HG02642 (cell line): Measurements from ENCODE around the gene KDM8.
"Not testable (repeated sequence)": the region's sequence is repeated elsewhere in the genome, so short reads cannot be mapped to it uniquely, and the experiment has no call there.

Experiments used
- ATAC-seq: cut with Tn5 transposase; IDR thresholded peaks from one replicate; pipeline ENCODE4 v1.9.1; 2021; ENCODE audit warnings: mild to moderate bottlenecking; ENCODE audit not compliant: unreplicated experiment, poor library complexity

Gene KDM8

GRCh38 chr16:27240948-27241531 lies 37.7 kb downstream of the KDM8 start:
- ATAC-seq = no peak

DNA sequence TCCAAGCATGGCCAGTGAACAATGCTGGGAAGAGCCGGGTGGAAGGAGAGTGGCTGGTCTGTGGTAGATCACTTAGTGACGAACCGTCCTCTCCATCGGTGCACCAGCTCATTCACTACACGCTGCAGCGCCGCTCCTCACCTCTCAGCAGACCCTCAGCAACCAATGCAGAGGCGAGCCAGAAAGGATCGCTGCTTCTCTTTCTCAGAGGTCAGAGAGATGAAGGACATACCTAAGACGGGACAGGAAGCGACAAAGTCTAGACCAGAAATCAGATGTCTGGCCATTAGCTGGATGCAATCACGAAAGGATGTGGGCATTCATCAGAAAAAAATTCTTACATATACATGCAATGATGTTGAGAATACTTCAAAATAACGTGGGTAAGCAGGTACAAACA lies 38.3 kb downstream of the KDM8 start:
- no peak for ATAC-seq

DNA sequence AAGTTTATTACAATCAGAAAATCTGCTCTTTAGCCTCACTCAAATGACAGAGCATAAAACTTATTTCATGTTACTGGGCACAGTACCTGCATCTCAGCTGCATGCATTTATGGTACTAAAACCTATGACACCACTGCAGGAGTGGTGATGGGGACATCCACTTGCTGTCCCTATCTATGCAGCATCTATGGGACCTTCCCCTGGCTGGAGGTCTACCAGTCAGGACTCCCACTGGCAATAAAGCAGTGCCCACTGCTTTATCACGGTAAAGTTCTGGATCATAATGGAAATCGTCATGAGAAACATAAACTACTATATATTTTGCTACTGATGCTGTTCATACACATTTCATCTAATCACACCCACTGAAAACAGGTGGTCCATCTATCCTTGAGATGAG lies 39.1 kb downstream of the KDM8 start:
- no peak for ATAC-seq

DNA sequence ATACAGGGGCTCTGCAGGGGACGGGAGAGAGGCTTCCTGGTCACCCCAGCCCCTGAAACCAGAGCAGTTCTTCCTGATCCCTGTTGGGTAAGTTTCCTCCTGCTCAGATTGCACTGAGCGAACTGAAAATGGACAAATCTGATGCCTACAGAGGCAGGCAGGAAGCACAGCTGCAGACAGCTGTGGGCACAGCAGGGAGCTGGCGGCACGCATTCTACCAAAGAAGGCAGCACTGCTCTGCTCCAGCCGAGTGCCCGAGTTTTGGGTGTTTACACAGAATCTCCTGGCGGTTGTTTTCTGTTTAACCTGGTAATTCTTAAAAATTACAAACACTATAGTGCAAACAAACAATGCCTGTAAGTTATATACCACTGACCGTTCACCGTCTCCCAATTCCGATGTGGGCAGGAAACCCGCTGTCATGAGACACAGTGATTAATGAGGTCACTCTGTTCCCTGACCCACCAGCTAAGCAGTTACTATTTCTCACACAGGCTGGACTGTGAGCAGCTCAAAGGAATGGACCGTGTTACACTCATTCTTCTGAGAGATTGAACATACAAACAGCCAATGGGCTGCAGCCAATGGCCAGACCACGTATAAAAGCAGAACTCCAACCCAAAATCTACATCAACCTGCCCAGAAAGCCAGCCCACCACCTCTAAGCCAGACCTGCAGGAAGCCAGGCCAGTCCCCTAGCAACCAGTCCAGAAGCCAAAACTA lies 39.7 kb downstream of the KDM8 start:
- ATAC-seq = no peak

DNA sequence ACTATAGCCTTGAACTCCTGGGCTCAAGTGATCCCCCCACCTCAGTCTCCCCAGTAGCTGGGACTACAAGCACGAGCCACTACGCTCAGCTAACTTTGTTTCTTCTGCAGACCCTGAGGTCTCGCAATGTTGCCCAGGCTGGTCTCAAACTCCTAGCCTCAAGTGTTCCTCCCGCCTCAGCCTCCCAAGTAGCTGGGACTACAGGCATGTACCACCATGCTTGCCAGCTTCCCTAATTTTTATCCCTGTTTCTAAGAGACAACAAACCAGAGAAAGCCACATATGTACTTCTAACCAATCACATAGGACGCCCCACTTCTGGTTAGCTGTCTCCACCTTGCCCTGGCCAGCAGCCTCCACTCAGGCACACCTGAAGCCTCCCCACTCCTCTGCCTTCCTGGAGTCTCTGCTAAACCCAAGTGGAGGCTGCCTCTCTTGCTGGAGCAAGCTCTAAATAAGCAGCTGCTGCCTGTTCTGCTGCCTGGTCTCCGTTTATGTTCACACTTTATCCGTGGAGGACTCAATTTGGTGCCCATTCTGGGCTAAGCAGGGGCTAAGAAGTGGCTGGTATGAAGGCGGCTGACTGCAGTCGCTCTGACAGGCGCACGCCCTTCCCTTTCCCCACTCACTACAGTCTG lies 40.5 kb downstream of the KDM8 start:
- no peak for ATAC-seq

- ATAC-seq = no peak
Observed at GRCh38 chr16:27244363-27244755, 41.0 kb downstream of the KDM8 start.

DNA sequence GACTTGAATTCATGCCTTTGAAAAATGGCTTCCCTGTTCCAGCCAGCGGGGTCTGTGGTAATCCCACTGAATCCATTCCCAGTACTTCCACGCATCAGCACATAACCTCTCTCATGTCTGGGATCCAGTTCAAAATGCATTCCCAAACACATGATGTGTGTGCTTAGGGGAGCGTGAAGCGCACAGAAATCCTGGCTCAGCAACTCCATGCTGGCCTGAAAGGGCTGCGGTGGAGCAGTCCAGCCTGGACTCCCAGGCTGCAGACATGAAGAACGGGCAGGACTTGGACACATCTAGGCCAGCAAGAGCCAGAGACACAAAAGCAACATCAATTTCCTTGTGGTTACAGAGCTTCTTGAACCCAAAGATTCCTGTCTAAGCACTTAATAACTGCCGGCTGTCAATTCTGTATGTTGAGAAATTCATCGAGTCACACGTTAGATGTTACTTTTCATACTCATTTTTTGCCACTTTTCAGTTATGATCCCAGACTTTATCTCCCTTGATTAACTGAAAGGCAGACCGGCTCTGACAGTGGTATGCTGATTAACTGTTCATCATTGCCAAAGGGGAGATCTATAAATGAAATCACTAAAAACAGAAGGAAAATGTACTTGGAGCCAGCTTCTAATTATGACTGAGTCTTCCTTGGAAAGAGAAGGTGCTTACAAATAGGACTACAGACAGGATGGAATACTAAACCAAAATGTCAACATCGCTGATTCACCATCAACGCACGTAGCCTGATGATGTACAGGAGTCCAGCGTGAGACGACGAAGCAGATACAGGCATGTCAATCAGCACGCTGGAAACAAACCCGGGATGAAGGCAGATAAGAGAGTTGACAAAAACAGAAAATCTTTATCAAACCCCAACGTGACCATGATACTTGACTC lies 42.2 kb downstream of the KDM8 start:
- ATAC-seq = no peak

GRCh38 chr16:27246439-27246838 lies 43.1 kb downstream of the KDM8 start:
- no peak for ATAC-seq

GRCh38 chr16:27247076-27247475 lies 43.8 kb downstream of the KDM8 start:
- ATAC-seq = not testable (repeated sequence)

GRCh38 chr16:27248036-27248435 lies 44.7 kb downstream of the KDM8 start:
- ATAC-seq = no peak

DNA sequence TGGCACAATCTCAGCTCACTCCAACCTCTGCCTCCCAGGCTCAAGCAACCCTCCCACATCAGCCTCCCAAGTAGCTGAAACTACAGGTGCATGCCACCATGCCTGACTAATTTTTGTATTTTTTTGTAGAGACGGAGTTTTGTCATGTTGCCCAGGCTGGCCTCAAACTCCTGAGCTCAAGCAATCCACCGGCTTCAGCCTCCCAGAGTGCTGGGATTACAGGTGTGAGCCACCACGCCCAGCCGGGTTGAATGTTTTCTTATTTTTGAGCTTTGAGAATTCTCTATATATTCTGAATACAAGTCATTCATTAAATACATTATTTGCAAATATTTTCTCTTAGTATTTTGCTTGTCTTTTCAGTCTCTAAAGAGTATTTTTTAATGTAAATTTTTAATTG lies 45.6 kb downstream of the KDM8 start:
- not testable (repeated sequence) for ATAC-seq

- no peak for ATAC-seq
Observed at GRCh38 chr16:27251541-27252205, 48.3 kb downstream of the KDM8 start.

GRCh38 chr16:27252206-27252585 lies 48.9 kb downstream of the KDM8 start:
- no peak for ATAC-seq

DNA sequence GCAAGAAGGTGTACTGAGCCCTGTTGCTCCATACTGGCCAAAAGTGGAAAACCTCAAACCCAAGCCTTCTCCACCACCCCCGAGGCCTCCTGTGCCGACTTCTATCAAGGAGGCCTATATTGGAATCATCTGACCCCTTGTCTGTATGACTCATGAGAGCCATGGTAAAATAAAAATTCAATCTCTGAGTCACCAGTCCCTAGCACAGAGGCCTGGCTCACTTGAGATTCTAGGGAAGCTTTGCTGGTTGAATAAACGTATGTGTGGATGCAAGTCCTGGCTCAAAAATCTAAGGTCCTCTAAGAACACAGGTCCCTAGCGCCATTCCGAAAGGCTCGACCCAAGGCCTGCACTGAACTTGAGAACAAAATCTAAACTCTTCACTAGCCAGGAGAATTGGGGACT lies 50.2 kb downstream of the KDM8 start:
- ATAC-seq = no peak

DNA sequence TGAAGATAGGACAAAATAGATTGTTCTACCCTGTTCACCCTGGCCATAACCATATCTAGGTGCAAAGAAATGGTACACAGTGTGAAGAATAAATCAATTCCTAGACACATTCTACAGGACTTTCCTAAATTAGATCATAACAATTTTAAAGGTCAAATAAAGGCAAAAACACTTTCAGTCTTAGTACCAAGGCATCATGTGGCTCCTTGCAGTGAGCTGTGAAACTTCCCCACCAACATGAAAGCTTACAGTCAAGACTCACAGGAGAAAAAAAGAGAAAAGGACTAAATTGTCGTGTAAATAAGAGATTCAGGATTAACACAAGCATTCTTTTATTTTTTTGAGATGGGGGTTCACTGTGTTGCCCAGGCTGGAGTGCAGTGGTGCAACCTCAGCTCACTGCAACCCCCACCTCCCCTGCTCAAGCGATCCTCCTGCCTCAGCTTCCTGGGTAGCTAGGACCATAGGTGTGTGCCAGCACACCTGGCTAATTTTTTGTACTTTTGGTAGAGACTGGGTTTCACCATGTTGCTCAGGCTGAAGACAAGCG lies 51.0 kb downstream of the KDM8 start:
- ATAC-seq = peak; percentile 71

DNA sequence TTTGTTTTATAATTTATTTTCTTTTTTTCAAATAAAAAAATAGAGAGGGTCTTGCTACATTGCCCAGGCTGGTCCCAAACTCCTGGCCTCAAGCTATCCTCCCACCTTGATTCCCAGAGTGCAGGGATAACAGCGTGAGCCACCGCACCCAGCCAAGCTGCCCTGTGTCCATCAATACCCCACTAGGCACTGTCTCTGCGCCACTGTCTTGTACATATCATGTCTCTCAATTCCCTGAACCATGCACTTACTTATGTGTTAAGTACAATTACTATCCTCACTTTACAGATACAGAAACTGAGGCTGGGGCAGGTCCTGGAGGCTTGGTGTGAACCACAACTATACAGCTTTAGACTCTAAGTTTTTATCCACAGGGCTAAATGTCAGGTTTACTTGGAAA lies 53.5 kb downstream of the KDM8 start:
- no peak for ATAC-seq

GRCh38 chr16:27257271-27257670 lies 53.9 kb downstream of the KDM8 start:
- no peak for ATAC-seq

GRCh38 chr16:27258241-27258734 lies 55.0 kb downstream of the KDM8 start:
- no peak for ATAC-seq

DNA sequence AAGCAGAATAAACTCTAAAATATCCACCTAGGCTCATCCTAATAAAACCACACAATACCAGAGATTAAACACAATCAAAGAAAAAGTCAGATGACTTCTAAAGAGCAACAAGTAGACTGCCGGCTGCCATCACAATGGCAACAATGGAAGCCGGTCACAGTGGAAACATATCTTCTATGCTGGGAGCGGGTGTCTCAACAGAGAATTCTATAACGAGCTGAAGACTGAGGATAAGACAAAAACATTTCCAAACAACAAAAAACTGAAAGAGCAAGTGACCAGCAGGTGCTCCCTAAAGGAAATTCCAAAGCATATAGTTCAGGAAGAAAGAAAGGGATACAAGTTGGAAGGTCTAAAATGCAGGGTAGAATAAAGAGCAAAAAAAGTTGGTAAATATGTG lies 56.4 kb downstream of the KDM8 start:
- no peak for ATAC-seq

- ATAC-seq = not testable (repeated sequence)
Observed at GRCh38 chr16:27262904-27263423, 59.6 kb downstream of the KDM8 start.
